Measurements from ENCODE around the gene RAPGEF2.
A peak's percentile ranks its signal among the peaks of the same experiment; 100 is the strongest.
"Not testable (repeated sequence)": the region's sequence is repeated elsewhere in the genome, so short reads cannot be mapped to it uniquely, and the experiment has no call there.

Gene RAPGEF2, protein sequence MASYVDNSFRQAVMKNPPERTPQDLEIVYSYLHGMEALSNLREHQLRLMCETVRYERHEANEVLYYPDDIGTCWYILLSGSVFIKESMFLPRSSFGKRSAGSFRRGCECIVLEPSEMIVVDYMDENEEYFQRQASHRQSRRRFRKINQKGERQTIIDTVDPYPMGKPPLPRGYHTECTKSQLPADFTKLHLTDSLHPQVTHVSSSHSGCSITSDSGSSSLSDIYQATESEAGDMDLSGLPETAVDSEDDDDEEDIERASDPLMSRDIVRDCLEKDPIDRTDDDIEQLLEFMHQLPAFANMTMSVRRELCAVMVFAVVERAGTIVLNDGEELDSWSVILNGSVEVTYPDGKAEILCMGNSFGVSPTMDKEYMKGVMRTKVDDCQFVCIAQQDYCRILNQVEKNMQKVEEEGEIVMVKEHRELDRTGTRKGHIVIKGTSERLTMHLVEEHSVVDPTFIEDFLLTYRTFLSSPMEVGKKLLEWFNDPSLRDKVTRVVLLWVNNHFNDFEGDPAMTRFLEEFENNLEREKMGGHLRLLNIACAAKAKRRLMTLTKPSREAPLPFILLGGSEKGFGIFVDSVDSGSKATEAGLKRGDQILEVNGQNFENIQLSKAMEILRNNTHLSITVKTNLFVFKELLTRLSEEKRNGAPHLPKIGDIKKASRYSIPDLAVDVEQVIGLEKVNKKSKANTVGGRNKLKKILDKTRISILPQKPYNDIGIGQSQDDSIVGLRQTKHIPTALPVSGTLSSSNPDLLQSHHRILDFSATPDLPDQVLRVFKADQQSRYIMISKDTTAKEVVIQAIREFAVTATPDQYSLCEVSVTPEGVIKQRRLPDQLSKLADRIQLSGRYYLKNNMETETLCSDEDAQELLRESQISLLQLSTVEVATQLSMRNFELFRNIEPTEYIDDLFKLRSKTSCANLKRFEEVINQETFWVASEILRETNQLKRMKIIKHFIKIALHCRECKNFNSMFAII (N-terminal part only)

DNA sequence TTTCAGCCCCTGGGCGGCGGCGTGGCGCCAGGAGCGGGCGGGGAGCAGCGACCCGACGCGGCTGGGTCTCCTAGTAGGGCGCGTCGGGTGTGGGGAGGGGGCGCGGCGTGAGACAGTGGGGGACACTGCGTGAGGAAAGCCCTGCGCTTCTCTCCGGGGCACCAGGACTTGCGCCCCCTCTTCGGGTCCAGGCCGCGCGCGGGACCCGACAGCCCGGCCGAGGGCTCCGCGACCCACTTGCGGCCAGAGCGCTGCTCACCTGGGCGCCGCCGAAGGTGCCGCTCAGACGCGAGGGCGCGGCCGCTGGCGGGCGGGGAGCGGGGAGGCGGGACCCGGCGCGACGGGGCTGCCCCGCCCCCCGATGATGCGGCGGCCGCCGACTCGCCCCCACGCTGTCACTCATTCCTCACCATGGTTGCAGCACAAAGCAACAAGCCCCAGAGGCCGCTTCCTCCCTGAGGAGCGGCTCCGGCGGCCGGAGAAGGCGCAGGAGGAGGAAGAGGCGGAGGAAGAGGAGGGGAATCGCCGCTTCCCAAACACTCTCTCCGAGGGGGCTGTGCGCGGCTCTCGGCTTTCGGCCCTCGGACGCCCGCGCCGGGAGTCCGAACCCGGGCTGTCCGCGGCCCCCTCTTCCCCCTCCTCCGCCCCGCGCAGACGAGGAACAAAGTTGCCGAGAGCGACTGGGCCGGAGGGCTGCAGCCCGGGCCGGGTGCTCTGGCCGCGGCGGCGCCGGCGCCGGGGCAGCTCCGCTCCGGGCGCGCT is at the start of gene RAPGEF2:
TSS of gene RAPGEF2 (plus strand) at position 458 of the 762 bp plus-strand sequence. CDS start 1,084 bp downstream, outside the sequence.
- peak; percentile 85 for FAIRE-seq

DNA sequence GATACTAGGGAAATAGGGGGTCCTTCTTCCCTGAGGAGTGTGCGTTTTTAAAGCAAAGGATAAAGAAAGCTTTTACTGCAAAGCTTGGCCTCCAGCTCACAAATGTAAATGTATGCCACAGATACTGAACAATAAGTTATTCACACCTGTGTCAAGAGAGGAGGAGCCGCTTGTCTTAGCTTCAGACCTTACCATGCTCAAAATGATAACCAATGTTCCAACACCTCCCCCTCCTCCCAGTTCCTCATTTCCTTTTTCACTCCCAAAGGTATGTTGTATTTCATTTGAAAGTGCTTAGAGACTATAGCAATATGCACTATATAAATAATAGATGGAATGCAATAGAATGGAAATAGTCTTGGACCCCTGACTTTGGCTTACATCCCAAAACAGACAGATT is 47.0 kb upstream of the RAPGEF2 start:
- DNase-seq (ENCODE audit: insufficient read length, low spot score) (no peak), FAIRE-seq (no peak)

More for the DNA sequence above, at the start of gene RAPGEF2:
- peak; percentile 91 for DNase-seq (ENCODE audit: insufficient read length, low spot score)

DNA sequence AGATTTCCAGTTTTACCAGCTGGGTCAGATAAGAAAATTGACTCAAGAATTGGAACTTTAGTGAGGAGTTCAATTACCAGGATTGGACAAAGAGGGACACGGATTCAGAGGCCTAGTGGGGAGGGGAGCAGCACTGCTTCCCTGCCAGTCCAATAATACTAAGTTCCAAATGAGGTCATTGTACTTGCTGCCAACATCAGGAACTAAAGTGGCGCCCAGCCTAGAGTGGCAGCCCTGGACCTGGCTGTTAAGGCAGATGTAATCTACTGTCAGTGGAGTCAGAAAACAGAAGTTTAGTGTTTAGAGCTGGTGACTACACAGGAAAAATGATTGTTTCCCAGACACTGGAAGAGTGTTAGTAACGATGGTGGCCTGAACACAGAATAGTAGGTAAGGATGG is 42.7 kb upstream of the RAPGEF2 start:
- FAIRE-seq (no peak), DNase-seq (ENCODE audit: insufficient read length, low spot score) (no peak)

DNA sequence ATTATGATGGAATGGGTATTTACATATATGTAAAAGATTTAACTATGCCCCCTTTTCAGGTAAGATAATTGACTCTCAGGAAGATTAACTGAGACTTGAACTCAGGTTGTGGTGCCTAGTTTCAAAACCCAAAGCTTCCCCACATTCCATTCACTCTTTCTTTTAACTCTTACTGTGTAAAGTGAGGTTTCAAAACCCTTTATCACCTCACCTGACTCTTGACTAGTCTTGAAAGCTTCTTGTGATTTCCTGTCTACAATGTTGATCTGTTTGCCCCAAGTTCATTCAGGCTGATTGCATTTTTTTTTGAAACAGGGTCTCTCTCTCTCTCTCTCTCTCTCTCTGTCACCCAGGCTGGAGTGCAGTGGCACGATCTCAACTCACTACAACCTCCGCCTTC is 40.5 kb upstream of the RAPGEF2 start:
- FAIRE-seq, result no peak
- no peak for DNase-seq (ENCODE audit: insufficient read length, low spot score)

DNA sequence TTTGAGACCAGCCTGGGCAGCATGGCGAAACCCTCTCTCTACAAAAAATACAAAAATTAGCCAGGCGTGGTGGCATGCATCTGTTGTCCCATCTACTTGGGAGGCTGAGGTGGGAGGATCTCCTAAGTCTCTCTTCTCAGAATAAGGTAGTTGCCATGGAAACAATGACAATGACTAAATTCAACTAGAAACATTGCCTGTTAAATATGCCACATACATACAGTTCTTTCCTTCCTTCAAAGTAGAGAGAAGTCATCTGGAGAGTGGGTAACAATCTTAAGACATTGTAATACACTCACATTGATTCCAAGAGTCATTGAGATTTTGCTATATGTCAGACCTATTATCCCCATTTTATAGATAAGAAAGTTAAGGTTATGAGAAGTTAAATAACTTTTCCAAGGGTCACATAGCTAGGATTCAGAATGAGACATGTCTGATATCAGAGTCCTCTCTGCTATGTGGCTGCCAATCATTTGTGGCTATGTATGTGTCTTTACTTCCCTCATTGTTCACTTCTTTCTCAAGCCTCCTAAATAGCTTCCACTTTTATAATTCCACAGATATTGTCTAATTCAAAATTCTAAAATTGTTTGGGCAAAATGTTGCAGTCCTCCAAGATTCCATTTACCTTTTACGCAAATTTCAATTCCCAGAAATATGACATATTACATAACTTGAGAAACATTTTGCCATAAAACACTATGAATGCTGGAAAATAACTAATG is 37.2 kb upstream of the RAPGEF2 start:
- no peak for FAIRE-seq
- no peak for DNase-seq (ENCODE audit: insufficient read length, low spot score)

DNA sequence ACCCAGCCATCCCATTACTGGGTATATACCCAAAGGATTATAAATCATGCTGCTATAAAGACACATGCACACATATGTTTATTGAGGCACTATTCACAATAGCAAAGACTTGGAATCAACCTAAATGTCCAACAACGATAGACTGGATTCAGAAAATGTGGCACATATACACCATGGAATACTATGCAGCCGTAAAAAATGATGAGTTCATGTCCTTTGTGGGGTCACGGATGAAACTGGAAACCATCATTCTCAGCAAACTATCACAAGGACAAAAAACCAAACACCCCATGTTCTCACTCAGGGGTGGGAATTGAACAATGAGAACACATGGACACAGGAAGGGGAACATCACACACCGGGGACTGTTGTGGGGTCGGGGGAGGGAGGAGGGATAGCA is 34.7 kb upstream of the RAPGEF2 start:
- FAIRE-seq; DNase-seq (ENCODE audit: insufficient read length, low spot score): not testable (repeated sequence)

DNA sequence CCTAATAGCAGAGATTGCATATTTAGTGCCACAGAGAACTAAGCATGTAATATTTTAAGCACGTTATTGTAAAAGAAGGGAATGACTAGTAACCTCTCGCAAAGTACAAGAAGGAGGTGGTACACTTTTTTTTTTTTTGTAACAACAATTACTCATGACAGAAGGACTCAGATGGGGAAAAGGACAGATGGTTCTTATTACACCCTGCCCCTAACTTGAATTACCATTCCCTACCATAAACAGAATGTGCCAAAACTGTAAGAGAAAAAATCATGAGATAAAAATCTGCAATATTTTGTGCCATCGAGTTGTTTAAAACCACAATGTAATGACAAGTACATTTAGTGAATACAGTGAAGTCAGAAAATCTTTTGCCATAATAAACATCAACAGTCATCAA is 33.0 kb upstream of the RAPGEF2 start:
- no peak for FAIRE-seq
- DNase-seq (ENCODE audit: insufficient read length, low spot score), result no peak

DNA sequence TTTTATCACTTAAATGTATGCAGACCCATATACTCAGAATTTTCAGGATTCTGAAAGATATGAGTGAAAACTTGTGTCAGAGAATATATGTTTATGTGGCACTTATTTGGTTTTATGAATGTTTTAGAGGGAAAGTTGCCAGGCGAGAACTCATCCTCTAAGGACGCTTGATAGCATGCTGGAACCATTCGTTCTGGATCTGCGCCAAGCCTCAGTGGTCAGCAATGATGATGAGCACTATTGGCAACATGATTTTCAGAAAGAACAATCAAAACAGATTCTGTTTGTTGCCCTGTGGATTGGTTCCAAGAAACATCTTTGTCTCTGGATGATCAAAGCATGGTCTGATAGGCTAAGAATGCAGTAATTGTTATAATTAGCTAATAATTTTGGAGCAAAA is 32.1 kb upstream of the RAPGEF2 start:
- FAIRE-seq (no peak), DNase-seq (ENCODE audit: insufficient read length, low spot score) (no peak)

DNA sequence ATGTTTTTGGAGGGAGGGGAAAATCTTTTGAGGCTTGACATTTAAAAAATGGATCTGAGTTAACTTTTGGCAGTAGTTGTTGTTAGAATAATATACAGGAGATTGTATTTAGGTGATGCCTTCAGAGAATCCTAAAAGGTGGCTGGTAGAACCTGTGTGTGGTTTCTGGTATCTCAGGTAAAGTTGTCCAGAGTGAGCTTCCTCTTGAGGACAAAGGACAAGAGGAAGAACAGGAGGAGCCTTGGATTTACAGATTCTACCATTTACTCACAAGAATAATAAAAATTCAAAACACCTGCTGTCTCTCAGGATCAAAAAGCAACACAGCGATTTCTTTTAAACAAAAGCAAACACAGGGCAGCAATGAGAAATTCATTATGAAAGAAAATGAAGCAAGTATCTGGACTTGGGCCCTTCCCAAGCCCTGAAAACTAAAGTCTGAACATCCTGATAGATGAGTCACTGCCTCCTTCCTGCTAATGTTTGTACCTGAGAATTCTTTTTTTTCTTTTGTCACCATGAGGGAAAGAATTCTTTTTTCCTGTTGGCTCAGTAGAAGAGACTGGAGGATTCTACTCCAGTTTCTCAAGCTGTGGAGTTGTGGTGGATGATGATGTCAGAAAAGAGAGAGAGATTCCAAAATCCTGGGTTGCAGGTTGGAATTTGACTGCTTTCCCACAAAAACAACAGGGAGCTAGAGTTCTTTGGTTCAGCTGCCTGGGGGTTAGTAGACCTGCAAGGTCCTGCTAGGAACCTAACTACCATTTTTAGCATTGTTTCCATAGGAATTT is 31.5 kb upstream of the RAPGEF2 start:
- DNase-seq (ENCODE audit: insufficient read length, low spot score) (peak; percentile 22), FAIRE-seq (no peak)

DNA sequence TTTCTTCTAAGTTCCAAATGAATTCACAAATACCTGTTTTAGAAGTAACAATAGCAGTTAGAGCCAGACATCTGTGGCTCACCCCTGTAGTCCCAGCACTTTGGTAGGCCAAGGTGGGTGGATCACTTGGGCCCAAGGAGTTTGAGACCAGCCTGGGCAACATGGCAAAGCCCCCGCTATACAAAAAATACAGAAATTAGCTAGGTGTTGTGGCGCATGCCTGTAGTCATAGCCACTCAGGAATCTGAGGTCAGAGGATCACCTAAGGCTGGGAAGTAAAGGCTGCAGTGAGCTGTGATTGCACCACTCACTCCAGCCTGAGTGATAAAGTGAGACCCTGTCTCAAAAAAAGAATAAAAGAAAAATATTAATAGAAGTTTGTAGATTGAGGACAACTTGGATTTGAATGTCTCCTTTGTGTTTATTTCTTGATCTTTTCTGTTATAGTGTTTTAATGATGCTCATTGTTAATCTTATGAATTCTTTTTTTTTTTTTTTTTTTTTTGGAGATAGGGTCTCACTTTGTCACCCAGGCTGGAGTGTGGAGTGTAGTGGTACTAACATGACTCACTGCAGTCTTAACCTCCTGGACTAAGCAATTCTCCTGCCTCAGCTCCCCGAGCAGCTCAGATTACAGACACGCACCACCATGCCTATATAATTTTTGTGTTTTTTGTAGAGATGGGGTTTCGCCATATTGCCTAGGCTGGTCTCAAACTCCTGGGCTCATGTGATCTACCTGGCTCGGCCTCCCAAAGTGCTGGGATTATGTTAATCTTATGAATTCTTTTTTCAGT is 30.7 kb upstream of the RAPGEF2 start:
- FAIRE-seq (no peak), DNase-seq (ENCODE audit: insufficient read length, low spot score) (no peak)

DNA sequence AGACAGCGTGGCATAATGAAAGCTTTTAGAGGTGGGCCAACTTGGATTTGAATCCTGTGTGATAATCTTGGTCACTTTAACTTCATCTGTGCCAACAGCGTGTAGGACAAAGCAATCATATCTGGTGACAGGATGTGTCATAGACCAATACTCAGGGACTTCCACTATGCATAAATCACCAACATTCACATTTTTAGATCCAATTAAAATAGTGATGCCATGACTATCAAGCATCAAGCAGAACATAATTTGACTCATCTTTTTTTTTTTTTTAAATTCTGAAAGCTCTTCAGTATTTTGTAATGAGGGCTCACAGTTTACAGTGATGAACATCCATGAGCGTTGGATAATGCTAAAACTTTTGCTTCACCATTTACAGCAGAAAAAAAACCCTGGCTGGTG is 27.3 kb upstream of the RAPGEF2 start:
- DNase-seq (ENCODE audit: insufficient read length, low spot score) (peak; percentile 22), FAIRE-seq (no peak)

DNA sequence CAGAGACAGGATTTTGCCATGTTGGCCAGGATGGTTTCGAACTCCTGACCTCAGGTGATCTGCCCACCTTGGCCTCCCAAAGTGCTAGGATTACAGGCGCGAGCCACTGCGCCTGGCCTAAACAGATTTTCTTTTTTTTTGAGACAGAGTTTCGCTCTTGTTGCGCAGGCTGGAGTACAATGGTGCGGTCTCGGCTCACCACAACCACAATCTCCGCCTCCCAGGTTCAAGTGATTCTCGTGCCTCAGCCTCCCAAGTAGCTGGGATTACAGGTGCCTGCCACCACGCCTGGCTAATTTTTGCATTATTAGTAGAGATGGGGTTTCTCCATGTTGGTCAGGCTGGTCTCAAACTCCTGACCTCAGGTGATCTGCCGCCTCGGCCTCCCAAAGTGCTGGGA is 25.9 kb upstream of the RAPGEF2 start:
- DNase-seq (ENCODE audit: insufficient read length, low spot score); FAIRE-seq: not testable (repeated sequence)

DNA sequence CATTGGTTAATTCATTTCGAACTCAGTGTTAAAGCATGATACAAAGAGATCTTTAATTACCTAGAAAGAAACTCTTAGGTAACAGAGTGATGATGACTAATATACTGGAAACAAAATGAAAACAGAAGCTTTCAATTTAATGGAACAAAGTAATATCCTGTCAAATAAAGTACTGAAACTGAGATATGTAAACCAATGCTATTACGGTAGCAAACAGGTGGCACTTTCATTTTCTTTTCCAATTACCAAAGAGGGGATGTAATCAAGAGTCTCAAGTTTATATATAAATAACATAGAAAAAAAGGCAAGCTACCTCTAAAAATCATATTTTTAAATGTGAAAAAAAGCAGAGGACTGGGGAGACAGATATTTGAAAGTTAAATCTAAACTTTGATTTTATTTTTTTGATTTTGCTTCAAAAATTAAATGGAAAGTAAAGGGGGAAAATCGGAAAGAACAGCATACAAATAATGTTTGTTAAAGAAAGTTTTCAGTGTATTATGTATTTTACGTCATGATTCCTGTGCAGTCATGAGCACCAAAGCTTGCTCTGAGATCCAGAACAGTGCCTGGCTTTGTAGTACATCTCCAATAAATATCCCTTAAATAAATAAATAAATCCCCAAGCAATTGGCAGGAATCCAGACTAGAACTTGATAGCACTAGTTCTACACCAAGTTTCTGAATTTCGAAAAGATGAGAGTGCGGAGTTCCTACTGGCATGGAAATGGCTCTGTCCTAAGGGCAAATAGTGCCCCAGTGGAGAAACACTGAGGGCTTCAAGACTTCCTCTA is 25.0 kb upstream of the RAPGEF2 start:
- DNase-seq (ENCODE audit: insufficient read length, low spot score) (no peak), FAIRE-seq (no peak)

DNA sequence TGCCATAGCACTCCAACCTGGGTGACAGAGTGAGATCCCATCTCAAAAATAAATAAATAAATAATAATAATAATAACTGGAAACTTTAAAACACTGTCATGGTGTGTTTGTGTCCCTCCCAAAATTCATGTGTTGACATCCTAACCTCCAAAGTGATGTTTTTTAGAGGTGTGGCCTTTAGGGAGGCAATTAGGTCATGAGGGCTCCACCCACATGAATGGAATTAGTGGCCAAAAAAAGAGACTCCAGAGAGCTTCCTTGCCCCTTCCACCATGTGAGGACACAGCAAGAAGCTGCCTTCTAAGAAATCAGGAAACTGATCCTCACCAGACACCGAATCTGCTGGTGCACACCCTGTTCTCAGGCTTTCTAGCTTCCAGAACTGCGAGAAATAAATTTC is 23.8 kb upstream of the RAPGEF2 start:
- FAIRE-seq (no peak), DNase-seq (ENCODE audit: insufficient read length, low spot score) (no peak)

DNA sequence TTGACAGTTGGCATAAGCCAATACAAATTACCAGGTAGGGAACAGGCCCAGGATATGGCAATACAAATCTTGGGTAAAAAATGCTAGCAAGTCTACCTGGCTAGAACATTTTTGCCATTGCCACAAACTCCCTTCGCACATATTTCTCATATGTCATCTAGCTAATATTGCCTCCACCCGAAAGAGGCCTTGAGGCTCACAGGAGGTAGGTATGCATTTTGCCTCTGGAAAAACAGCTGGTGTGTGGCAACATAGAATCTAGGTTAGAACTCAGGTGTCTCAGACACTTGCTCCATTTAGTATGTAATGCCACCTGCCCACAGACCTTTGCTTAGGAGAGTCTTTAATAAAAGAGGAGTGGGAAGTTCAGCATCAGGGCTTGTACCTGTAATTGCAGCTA is 16.3 kb upstream of the RAPGEF2 start:
- DNase-seq (ENCODE audit: insufficient read length, low spot score) (no peak), FAIRE-seq (no peak)

DNA sequence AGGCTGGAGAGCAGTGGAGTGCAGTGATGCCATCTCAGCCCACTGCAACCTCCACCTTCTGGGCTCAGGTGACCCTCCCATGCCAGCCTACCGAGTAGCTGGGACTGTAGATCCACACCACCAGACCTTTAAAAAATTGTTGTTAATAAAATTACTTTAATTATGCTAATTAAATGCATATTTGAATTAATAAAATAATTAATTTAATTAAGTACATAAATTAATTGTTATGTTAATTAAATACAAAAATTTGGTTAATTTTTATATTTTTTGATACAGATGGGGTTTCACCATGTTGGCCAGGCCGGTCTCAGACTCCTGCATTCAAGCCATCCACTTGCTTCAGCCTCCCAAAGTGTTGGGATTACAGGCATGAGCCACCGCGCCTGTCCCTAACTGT is 12.6 kb upstream of the RAPGEF2 start:
- FAIRE-seq (no peak), DNase-seq (ENCODE audit: insufficient read length, low spot score) (no peak)

DNA sequence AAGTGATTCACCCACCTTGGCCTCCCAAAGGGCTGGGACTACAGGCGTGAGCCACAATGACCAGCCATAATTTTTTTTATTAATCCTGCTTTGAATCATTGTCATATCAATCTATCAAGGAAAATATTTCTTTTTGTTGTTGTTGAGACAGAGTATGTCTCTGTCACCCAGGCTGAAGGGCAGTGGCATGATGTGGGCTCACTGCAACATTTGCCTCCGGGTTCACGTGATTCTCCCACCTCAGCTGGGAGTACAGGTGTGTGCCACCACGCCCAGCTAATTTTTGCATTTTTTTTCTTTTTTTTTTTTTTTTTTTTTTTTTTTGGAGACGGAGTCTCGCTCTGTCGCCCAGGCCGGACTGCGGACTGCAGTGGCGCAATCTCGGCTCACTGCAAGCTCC is 8.7 kb upstream of the RAPGEF2 start:
- FAIRE-seq; DNase-seq (ENCODE audit: insufficient read length, low spot score): not testable (repeated sequence)

DNA sequence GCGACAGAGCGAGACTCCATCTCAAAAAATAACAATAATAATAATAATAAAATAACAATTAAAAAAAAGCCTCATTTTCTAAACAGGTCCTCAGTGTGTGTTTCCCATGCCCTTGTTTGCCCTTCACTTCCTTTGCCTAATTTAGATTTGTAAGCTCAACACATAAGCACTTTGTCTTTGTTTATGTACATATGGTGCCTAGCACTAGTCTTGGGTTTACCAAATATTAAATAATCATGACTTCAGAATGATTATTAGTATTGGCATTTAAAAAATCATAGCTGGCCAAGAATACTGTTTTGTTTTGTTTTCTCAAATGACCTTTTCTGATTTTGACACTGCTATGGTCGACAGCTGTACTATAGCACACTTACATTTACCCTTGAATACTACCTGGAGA is 6.4 kb upstream of the RAPGEF2 start:
- FAIRE-seq (no peak), DNase-seq (ENCODE audit: insufficient read length, low spot score) (no peak)
